Activated naive CD4-positive, alpha-beta T cell treated with anti-CD3 and anti-CD28 coated beads for 36 hours (primary cell): ENCODE data around the gene CYP2C9. TPM values are rescaled to one million over a fixed set of nuclear protein-coding genes. Genes with fewer than 3 reads are reported as not detected.
"Not testable (repeated sequence)": the region's sequence is repeated elsewhere in the genome, so short reads cannot be mapped to it uniquely, and the experiment has no call there.

ENCODE experiments used
- CTCF ChIA-PET: fragments of 350-600 bp; sonication (Branson Sonifier 250); formaldehyde crosslinking; loops from one replicate; lab custom pipeline; 2021; ENCODE audit warnings: antibody characterized with exemption; lab: Charles Lee
- DNase-seq: peaks from one replicate; pipeline ENCODE4 v3.0.0-alpha.2; 2020
- H3K27ac Mint-ChIP-seq: one replicate; pipeline ENCODE4 v1.8.0; 2021; ENCODE audit warnings: mild to moderate bottlenecking, mixed read lengths
- H3K27me3 Mint-ChIP-seq: one replicate; pipeline ENCODE4 v1.8.0; 2021; ENCODE audit warnings: low read depth, mixed read lengths
- H3K36me3 Mint-ChIP-seq: one replicate; pipeline ENCODE4 v1.8.0; 2021; ENCODE audit warnings: low read depth, mixed read lengths
- H3K4me1 Mint-ChIP-seq: one replicate; pipeline ENCODE4 v1.8.0; 2021; ENCODE audit warnings: low read depth, mixed read lengths
- H3K4me3 Mint-ChIP-seq: one replicate; pipeline ENCODE4 v1.8.0; 2021; ENCODE audit warnings: mild to moderate bottlenecking, moderate library complexity, mixed read lengths
- H3K9me3 Mint-ChIP-seq: one replicate; pipeline ENCODE4 v1.8.0; 2021; ENCODE audit warnings: mixed read lengths
- intact Hi-C: fragments of 100-400 bp; cut with micrococcal nuclease; formaldehyde crosslinking; loops from one replicate; pipeline ENCODE4 v1.15.1; 2023
- total RNA-seq, 2 experiments: library from RNA; stranded (reverse); gene quantifications; one replicate each; pipeline ENCODE4 v1.2.3, GENCODE V29; 2021

Gene CYP2C9
- total RNA-seq = not detected

- H3K36me3 Mint-ChIP-seq = no peaks in the 10 kb centered on the region
- no peaks in the 10 kb centered on the region for H3K4me1 Mint-ChIP-seq
- H3K27me3 Mint-ChIP-seq = no peaks in the 10 kb centered on the region
- intact Hi-C loops = no loop called here
- no peak within 1 kb of the TSS for H3K27ac Mint-ChIP-seq
- DNase-seq = no peak
- peaks cover 15% of the 10 kb centered on the region for H3K9me3 Mint-ChIP-seq
- CTCF ChIA-PET = no interaction called here
- no peak within 1 kb of the TSS for H3K4me3 Mint-ChIP-seq
Observed at GRCh38 chr10:94938383-94938782, at the start of gene CYP2C9. Gene CYP2C9, plus strand, starts transcription at chr10:94938658. Its CDS starts 25 bp downstream, at chr10:94938683.

GRCh38 chr10:94889123-94889522 lies 49.3 kb upstream of the CYP2C9 start:
- Mint-ChIP-seq H3K4me1 (no peaks in the 10 kb centered on the region), H3K9me3 (peaks cover 4% of the 10 kb centered on the region), H3K27ac (no peak overlapping the region), H3K4me3 (no peak overlapping the region), H3K27me3 (no peaks in the 10 kb centered on the region), H3K36me3 (no peaks in the 10 kb centered on the region)
- CTCF ChIA-PET = no interaction called here
- intact Hi-C loops = no loop called here
- DNase-seq = no peak

- intact Hi-C loops = no loop called here
Observed at GRCh38 chr10:94890264-94891022, 48.0 kb upstream of the CYP2C9 start.

GRCh38 chr10:94898414-94898813 lies 40.0 kb upstream of the CYP2C9 start:
- H3K27me3 Mint-ChIP-seq, DNase-seq, intact Hi-C loops, H3K4me3 Mint-ChIP-seq, CTCF ChIA-PET, H3K27ac Mint-ChIP-seq, H3K36me3 Mint-ChIP-seq, H3K9me3 Mint-ChIP-seq, H3K4me1 Mint-ChIP-seq: not testable (repeated sequence)

More at GRCh38 chr10:94890264-94891022, 48.0 kb upstream of the CYP2C9 start:
- H3K9me3 Mint-ChIP-seq = peaks cover 7% of the 10 kb centered on the region
- H3K36me3 Mint-ChIP-seq = no peaks in the 10 kb centered on the region
- H3K27ac Mint-ChIP-seq = no peak overlapping the region
- no peak for DNase-seq
- H3K27me3 Mint-ChIP-seq = no peaks in the 10 kb centered on the region
- no peaks in the 10 kb centered on the region for H3K4me1 Mint-ChIP-seq
- H3K4me3 Mint-ChIP-seq = no peak overlapping the region
- CTCF ChIA-PET = no interaction called here

GRCh38 chr10:94902080-94902479 lies 36.4 kb upstream of the CYP2C9 start:
- Mint-ChIP-seq H3K4me1 (no peaks in the 10 kb centered on the region), H3K4me3 (no peak overlapping the region), H3K27me3 (no peaks in the 10 kb centered on the region), H3K9me3 (no peaks in the 10 kb centered on the region), H3K27ac (no peak overlapping the region), H3K36me3 (no peaks in the 10 kb centered on the region)
- intact Hi-C loops = no loop called here
- no peak for DNase-seq
- CTCF ChIA-PET = no interaction called here

GRCh38 chr10:94902570-94902969 lies 35.9 kb upstream of the CYP2C9 start:
- intact Hi-C loops = no loop called here
- Mint-ChIP-seq H3K36me3 (no peaks in the 10 kb centered on the region), H3K27me3 (no peaks in the 10 kb centered on the region), H3K27ac (no peak overlapping the region), H3K9me3 (no peaks in the 10 kb centered on the region), H3K4me3 (no peak overlapping the region), H3K4me1 (no peaks in the 10 kb centered on the region)
- no peak for DNase-seq
- CTCF ChIA-PET = no interaction called here

GRCh38 chr10:94904506-94905148 lies 33.8 kb upstream of the CYP2C9 start:
- CTCF ChIA-PET, H3K9me3 Mint-ChIP-seq: not testable (repeated sequence)

GRCh38 chr10:94916423-94916822 lies 22.0 kb upstream of the CYP2C9 start:
- Mint-ChIP-seq H3K9me3 (peaks cover 15% of the 10 kb centered on the region), H3K4me3 (no peak overlapping the region), H3K27me3 (no peaks in the 10 kb centered on the region), H3K27ac (no peak overlapping the region), H3K4me1 (no peaks in the 10 kb centered on the region), H3K36me3 (no peaks in the 10 kb centered on the region)
- DNase-seq = no peak
- intact Hi-C loops = no loop called here
- CTCF ChIA-PET = no interaction called here

More at GRCh38 chr10:94904506-94905148, 33.8 kb upstream of the CYP2C9 start:
- H3K27me3 Mint-ChIP-seq, H3K4me1 Mint-ChIP-seq, H3K36me3 Mint-ChIP-seq, intact Hi-C loops, DNase-seq, H3K4me3 Mint-ChIP-seq, H3K27ac Mint-ChIP-seq: not testable (repeated sequence)

GRCh38 chr10:94936721-94937120 lies 1.7 kb upstream of the CYP2C9 start:
- DNase-seq = no peak
- Mint-ChIP-seq H3K27me3 (no peaks in the 10 kb centered on the region), H3K4me3 (no peak overlapping the region), H3K4me1 (no peaks in the 10 kb centered on the region), H3K27ac (no peak overlapping the region), H3K9me3 (peaks cover 5% of the 10 kb centered on the region), H3K36me3 (no peaks in the 10 kb centered on the region)
- intact Hi-C loops = no loop called here
- CTCF ChIA-PET = no interaction called here

- H3K4me1 Mint-ChIP-seq, H3K36me3 Mint-ChIP-seq, intact Hi-C loops, DNase-seq, H3K4me3 Mint-ChIP-seq, H3K27me3 Mint-ChIP-seq, H3K27ac Mint-ChIP-seq, CTCF ChIA-PET: not testable (repeated sequence)
- H3K9me3 Mint-ChIP-seq = peaks cover 16% of the 10 kb centered on the region
Observed at GRCh38 chr10:94943432-94944103, 5.1 kb downstream of the CYP2C9 start.

GRCh38 chr10:94946181-94946580 lies 7.7 kb downstream of the CYP2C9 start:
- intact Hi-C loops, H3K4me1 Mint-ChIP-seq, H3K36me3 Mint-ChIP-seq, H3K27ac Mint-ChIP-seq, H3K4me3 Mint-ChIP-seq, H3K27me3 Mint-ChIP-seq, DNase-seq: not testable (repeated sequence)
- CTCF ChIA-PET = interaction anchor here (0.7 kb wide), 1 partner anchor 28 kb away, joined by 3 read pairs; no protein-coding TSS in a partner anchor
- peaks cover 18% of the 10 kb centered on the region for H3K9me3 Mint-ChIP-seq

GRCh38 chr10:94963901-94964300 lies 25.4 kb downstream of the CYP2C9 start:
- no peak for DNase-seq
- intact Hi-C loops = loop anchor here (5.0 kb wide), 1 partner anchor 398 kb away; no protein-coding TSS in a partner anchor
- Mint-ChIP-seq H3K27ac (no peak overlapping the region), H3K4me3 (no peak overlapping the region), H3K36me3 (no peaks in the 10 kb centered on the region), H3K27me3 (no peaks in the 10 kb centered on the region), H3K9me3 (peaks cover 6% of the 10 kb centered on the region), H3K4me1 (no peaks in the 10 kb centered on the region)
- CTCF ChIA-PET = interaction anchor here (1.1 kb wide), 1 partner anchor 55 kb away, joined by 5 read pairs; no protein-coding TSS in a partner anchor
